Esophagus muscularis mucosa (tissue), 4 donors: ENCODE results near the gene PLD4. TPM values are rescaled to one million over a fixed set of nuclear protein-coding genes. Genes with fewer than 3 reads are reported as not detected.

Source experiments
- DNase-seq: peaks from one replicate; pipeline ENCODE4 v3.0.0-alpha.2; 2017; ENCODE audit errors: extremely low spot score
- H3K27ac ChIP-seq, 4 donors: fragments of 200-600 bp; sonication (generic); replicated peaks in 1 of 4; 1 replicate in 3 of 4; 2 replicates in 1 of 4; pipeline ENCODE4 v1.5.1; 2016 to 2019; ENCODE audit warnings: mild to moderate bottlenecking in 1 of 4
- H3K27me3 ChIP-seq, 4 donors: fragments of 200-600 bp; sonication (generic); one replicate each; pipeline versions ENCODE4 v1.5.1 to v1.6.0; 2016 to 2019
- H3K36me3 ChIP-seq, 4 donors: fragments of 200-600 bp; sonication (generic); one replicate each; pipeline ENCODE4 v1.5.1; 2016 to 2019
- H3K4me1 ChIP-seq, 4 donors: fragments of 200-600 bp; sonication (generic); one replicate each; pipeline ENCODE4 v1.5.1; 2016 to 2019
- H3K4me3 ChIP-seq, 4 donors: fragments of 200-600 bp; sonication (generic); 1 replicate in 2 of 4; 2 replicates in 2 of 4; pipeline ENCODE4 v1.5.1; 2016 to 2019; ENCODE audit warnings: mild to moderate bottlenecking in 4 of 4, moderate library complexity in 1 of 4
- H3K9me3 ChIP-seq, 4 donors: fragments of 200-600 bp; sonication (generic); 1 replicate in 3 of 4; 2 replicates in 1 of 4; pipeline ENCODE4 v1.5.1; 2016 to 2019
- CTCF ChIP-seq, 3 experiments: fragments of 200-600 bp in 2 of 3; fragments of 450-650 bp in 1 of 3; sonication (generic) in 2 of 3; IDR thresholded peaks; one replicate each; pipeline ENCODE4 v1.5.1; 2017 to 2019; ENCODE audit warnings: antibody characterized with exemption in 3 of 3, mild to moderate bottlenecking in 2 of 3, moderate library complexity in 1 of 3
- EP300 ChIP-seq: sonication (generic); formaldehyde crosslinking; IDR thresholded peaks from one replicate; pipeline ENCODE4 v1.6.1; 2017; ENCODE audit warnings: antibody characterized with exemption
- POLR2A ChIP-seq: fragments of 450-650 bp; IDR thresholded peaks from one replicate; pipeline ENCODE4 v1.6.1; 2017; ENCODE audit warnings: antibody characterized with exemption, moderate library complexity, mild to moderate bottlenecking, low read depth
- POLR2AphosphoS5 ChIP-seq, 2 donors: sonication (generic); formaldehyde crosslinking; IDR thresholded peaks; one replicate each; pipeline ENCODE4 v1.6.1; 2017; ENCODE audit warnings: antibody characterized with exemption in 2 of 2
- WGBS: methylation state at CpG from one replicate; pipeline ENCODE4 v1.1.5; 2018; 5-methylcytosine and 5-hydroxymethylcytosine counted together
- intact Hi-C: fragments of 100-400 bp; cut with DNase I; formaldehyde crosslinking; loops from one replicate; pipeline ENCODE4 v1.15.1; 2023
- total RNA-seq, 4 donors: library from RNA; depleted of rRNA; stranded (reverse); fragments of >200 nt; gene quantifications; one replicate each; pipeline versions ENCODE4 v1.1.0 to v1.2.1, GENCODE V29; 2016

The PLD4 gene
- total RNA-seq, 4 donors from 2014 or later, result under 0.01 to 0.50 (median 0.15) TPM

- no peaks in the 10 kb centered on the region for H3K27me3 ChIP-seq
- H3K27ac ChIP-seq, result no peak overlapping the region
- H3K36me3 ChIP-seq, result peaks cover 8 to 78% (median 53%) of the 10 kb centered on the region in 4 donors
- H3K4me1 ChIP-seq, result peaks cover 0 to 3% (median 0%) of the 10 kb centered on the region in 4 donors
- no peak overlapping the region for H3K4me3 ChIP-seq
- no peaks in the 10 kb centered on the region for H3K9me3 ChIP-seq
- WGBS, result 96% methylated on average over 9 of the region's 15 CpGs
- intact Hi-C loops, result no loop called here
- no peak for DNase-seq
- TF ChIP-seq CTCF (IDR thresholded peaks at IDR 0.05) (no peak), EP300 (no peak), POLR2AphosphoS5 (IDR thresholded peaks at IDR 0.05) (no peak), POLR2A (no peak)
These were observed 44.6 kb upstream of the PLD4 start for GRCh38 chr14:104879983-104880565.

- H3K36me3 ChIP-seq, result peaks cover 8 to 85% (median 59%) of the 10 kb centered on the region in 4 donors
- H3K4me1 ChIP-seq, result peaks cover 0 to 3% (median 0%) of the 10 kb centered on the region in 4 donors
- no peak for DNase-seq
- TF ChIP-seq CTCF (IDR thresholded peaks at IDR 0.05), result no peak
- TF ChIP-seq EP300, result no peak
- TF ChIP-seq POLR2AphosphoS5 (IDR thresholded peaks at IDR 0.05), result no peak
- no peak for TF ChIP-seq POLR2A
- intact Hi-C loops, result no loop called here
- no peak overlapping the region for H3K4me3 ChIP-seq
- WGBS, result 77% methylated on average over 7 of the region's 7 CpGs
- no peaks in the 10 kb centered on the region for H3K27me3 ChIP-seq
- no peak overlapping the region for H3K27ac ChIP-seq
- no peaks in the 10 kb centered on the region for H3K9me3 ChIP-seq
These were observed 44.0 kb upstream of the PLD4 start for GRCh38 chr14:104880584-104881210.

- H3K27ac ChIP-seq, result no peak overlapping the region
- TF ChIP-seq POLR2AphosphoS5 (IDR thresholded peaks at IDR 0.05), result no peak
- TF ChIP-seq POLR2A, result no peak
- TF ChIP-seq EP300, result no peak
- TF ChIP-seq CTCF (IDR thresholded peaks at IDR 0.05), result no peak
- H3K4me1 ChIP-seq, result peaks cover 0 to 3% (median 0%) of the 10 kb centered on the region in 4 donors
- H3K4me3 ChIP-seq, result no peak overlapping the region
- intact Hi-C loops, result no loop called here
- H3K27me3 ChIP-seq, result no peaks in the 10 kb centered on the region
- peaks cover 8 to 92% (median 67%) of the 10 kb centered on the region in 4 donors for H3K36me3 ChIP-seq
- no peaks in the 10 kb centered on the region for H3K9me3 ChIP-seq
- no peak for DNase-seq
- 75% methylated on average over 6 of the region's 13 CpGs for WGBS
These were observed 43.2 kb upstream of the PLD4 start for GRCh38 chr14:104881369-104881979.

GRCh38 chr14:104882325-104882973, 42.2 kb upstream of the PLD4 start:
- DNase-seq, result no peak
- intact Hi-C loops, result no loop called here
- peaks cover 0 to 3% (median 0%) of the 10 kb centered on the region in 4 donors for H3K4me1 ChIP-seq
- H3K9me3 ChIP-seq, result no peaks in the 10 kb centered on the region
- H3K36me3 ChIP-seq, result peaks cover 13 to 94% (median 75%) of the 10 kb centered on the region in 4 donors
- no peak overlapping the region for H3K4me3 ChIP-seq
- TF ChIP-seq CTCF (IDR thresholded peaks at IDR 0.05) (no peak), POLR2A (no peak), EP300 (no peak), POLR2AphosphoS5 (IDR thresholded peaks at IDR 0.05) (no peak)
- H3K27me3 ChIP-seq, result no peaks in the 10 kb centered on the region
- no peak overlapping the region for H3K27ac ChIP-seq
- WGBS, result 81% methylated on average over 12 of the region's 13 CpGs
